Measurements from ENCODE around the gene CAPZA2.

- TF ChIP-seq CTCF (IDR thresholded peaks at IDR 0.05) (no peak), POLR2A (IDR thresholded peaks at IDR 0.05) (no peak)
Measured at GRCh38 chr7:116895849-116896248, 33.5 kb downstream of the CAPZA2 start.
